Sigmoid colon (tissue), 4 donors: ENCODE measurements around the gene GPHN.

ENCODE experiments used
- EP300 ChIP-seq, 4 donors: sonication (generic); formaldehyde crosslinking; IDR thresholded peaks; one replicate each; pipeline ENCODE4 v1.6.1; 2017; ENCODE audit warnings: antibody characterized with exemption in 4 of 4
- TF ChIP-seq, protein P1 (sequence below), 4 experiments: fragments of 450-650 bp in 3 of 4; fragments of 200-600 bp in 1 of 4; IDR thresholded peaks; one replicate each; pipeline ENCODE4 v1.5.1; 2016 to 2019; ENCODE audit warnings: antibody characterized with exemption in 4 of 4, mild to moderate bottlenecking in 3 of 4, moderate library complexity in 2 of 4

DNA sequence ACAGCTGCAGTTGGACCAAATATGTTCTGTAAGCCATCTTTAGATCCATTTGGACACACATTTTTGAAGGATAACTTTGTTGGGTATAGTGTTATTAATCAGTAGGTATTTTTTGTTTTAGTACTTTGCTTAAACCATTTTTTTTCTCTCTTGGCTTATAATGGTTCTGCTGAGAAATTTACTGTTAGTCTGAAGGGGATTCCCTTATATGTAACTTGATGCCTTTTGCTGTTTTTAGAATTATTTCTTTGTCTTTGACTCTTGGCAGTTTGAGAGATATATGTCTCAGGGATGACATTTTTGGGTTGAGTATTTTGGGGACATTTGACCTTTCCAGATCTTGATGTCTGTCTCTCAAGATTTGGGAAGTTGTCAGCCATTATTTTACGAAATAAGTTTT is 169.8 kb downstream of the GPHN start:
- TF ChIP-seq, protein P1, sequence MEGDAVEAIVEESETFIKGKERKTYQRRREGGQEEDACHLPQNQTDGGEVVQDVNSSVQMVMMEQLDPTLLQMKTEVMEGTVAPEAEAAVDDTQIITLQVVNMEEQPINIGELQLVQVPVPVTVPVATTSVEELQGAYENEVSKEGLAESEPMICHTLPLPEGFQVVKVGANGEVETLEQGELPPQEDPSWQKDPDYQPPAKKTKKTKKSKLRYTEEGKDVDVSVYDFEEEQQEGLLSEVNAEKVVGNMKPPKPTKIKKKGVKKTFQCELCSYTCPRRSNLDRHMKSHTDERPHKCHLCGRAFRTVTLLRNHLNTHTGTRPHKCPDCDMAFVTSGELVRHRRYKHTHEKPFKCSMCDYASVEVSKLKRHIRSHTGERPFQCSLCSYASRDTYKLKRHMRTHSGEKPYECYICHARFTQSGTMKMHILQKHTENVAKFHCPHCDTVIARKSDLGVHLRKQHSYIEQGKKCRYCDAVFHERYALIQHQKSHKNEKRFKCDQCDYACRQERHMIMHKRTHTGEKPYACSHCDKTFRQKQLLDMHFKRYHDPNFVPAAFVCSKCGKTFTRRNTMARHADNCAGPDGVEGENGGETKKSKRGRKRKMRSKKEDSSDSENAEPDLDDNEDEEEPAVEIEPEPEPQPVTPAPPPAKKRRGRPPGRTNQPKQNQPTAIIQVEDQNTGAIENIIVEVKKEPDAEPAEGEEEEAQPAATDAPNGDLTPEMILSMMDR (IDR thresholded peaks at IDR 0.05) = no peak
- TF ChIP-seq EP300 (IDR thresholded peaks at IDR 0.05) = no peak
